A549 (cell line): ENCODE results near the gene C1QTNF7. TPM values are rescaled to one million over a fixed set of nuclear protein-coding genes. Genes with fewer than 3 reads are reported as not detected.
A peak's percentile ranks its signal among the peaks of the same experiment; 100 is the strongest.

Experiments
- ATAC-seq, 2 experiments: fragments of 200-7000 bp in 1 of 2; fragments of >200 bp in 1 of 2; cut with Nextera tagmentation in 1 of 2; cut with Tn5 transposase in 1 of 2; 3 replicates each; pipeline versions ENCODE4 v1.8.0 to v1.9.1; 2018 to 2020; ENCODE audit warnings: mild to moderate bottlenecking in 1 of 2, moderate library complexity in 1 of 2
- CTCF ChIA-PET: fragments of 300-600 bp; sonication (Branson Sonifier 250); formaldehyde crosslinking; extraction: SDS; loops from one replicate; lab custom pipeline; 2021; ENCODE audit warnings: antibody characterized with exemption, inconsistent platforms; lab: Yijun Ruan, JAX
- POLR2A ChIA-PET: fragments of 350-600 bp; formaldehyde crosslinking; extraction: SDS; loops from one replicate; lab custom pipeline; 2021; ENCODE audit warnings: antibody characterized with exemption, inconsistent platforms; lab: Yijun Ruan, JAX
- DNase-seq, 2 experiments: peaks; one replicate each; pipeline versions ENCODE4 v3.0.0 to v3.0.0-alpha.2; 2011 to 2016; ENCODE audit warnings: low read depth in 1 of 2, low spot score in 1 of 2
- FAIRE-seq: peaks from 2 replicates; lab custom pipeline; 2011; peaks lifted over from hg19 to GRCh38; lab: Jason Lieb, UNC
- H3K27ac ChIP-seq, 2 experiments: fragments of >200 bp; sonication (Bioruptor Twin); formaldehyde crosslinking; 3 replicates each; pipeline ENCODE4 v1.5.1; 2016 to 2017
- H3K4me1 ChIP-seq: fragments of >200 bp; sonication (Bioruptor Twin); formaldehyde crosslinking; 3 replicates; pipeline ENCODE4 v1.6.1; 2016
- H3K4me2 ChIP-seq: fragments of >200 bp; sonication (Bioruptor Twin); formaldehyde crosslinking; 3 replicates; pipeline ENCODE4 v1.6.1; 2016
- H3K4me3 ChIP-seq: fragments of >200 bp; sonication (Bioruptor Twin); formaldehyde crosslinking; 3 replicates; pipeline ENCODE4 v1.5.1; 2016
- H3K9me3 ChIP-seq: fragments of >200 bp; sonication (Bioruptor Twin); formaldehyde crosslinking; 3 replicates; pipeline ENCODE4 v1.6.1; 2016
- BHLHE40 ChIP-seq: IDR thresholded peaks from 2 replicates; pipeline ENCODE4 v1.6.1; 2012; ENCODE audit warnings: low read depth, low read length, inconsistent platforms
- CBX8 ChIP-seq: fragments of 200-600 bp; sonication (generic); IDR thresholded peaks from 2 replicates; pipeline ENCODE4 v1.6.1; 2016
- CHD4 ChIP-seq: fragments of 200-600 bp; sonication (generic); IDR thresholded peaks from 2 replicates; pipeline ENCODE4 v1.6.1; 2016; ENCODE audit warnings: antibody characterized with exemption, mild to moderate bottlenecking, borderline replicate concordance
- ESRRA ChIP-seq: fragments of 150-350 bp; IDR thresholded peaks from 2 replicates; pipeline ENCODE4 v1.6.1; 2014; ENCODE audit warnings: mild to moderate bottlenecking, low read length, borderline replicate concordance
- FOSL2 ChIP-seq, 2 experiments: fragments of 450-650 bp in 1 of 2; fragments of >200 bp in 1 of 2; sonication (Bioruptor Twin) in 1 of 2; formaldehyde crosslinking; IDR thresholded peaks; 2 replicates each; pipeline versions ENCODE4 v1.5.0 to v1.6.1; 2016 to 2020; ENCODE audit warnings: mild to moderate bottlenecking in 1 of 2, moderate library complexity in 1 of 2
- FOXS1 ChIP-seq: fragments of 250-450 bp; sonication (Bioruptor Pico); IDR thresholded peaks from 2 replicates; pipeline ENCODE4 v1.5.0; 2020; ENCODE audit warnings: mild to moderate bottlenecking, moderate library complexity
- HDAC2 ChIP-seq: fragments of 200-600 bp; sonication (generic); IDR thresholded peaks from 2 replicates; pipeline ENCODE4 v1.6.1; 2016
- HEYL ChIP-seq: fragments of 250-450 bp; sonication (Bioruptor Pico); IDR thresholded peaks from 2 replicates; pipeline ENCODE4 v1.8.0; 2021; ENCODE audit warnings: mild to moderate bottlenecking, moderate library complexity
- JUN ChIP-seq, 2 experiments: fragments of >200 bp; sonication (Bioruptor Twin); formaldehyde crosslinking; IDR thresholded peaks; 2 replicates in 1 of 2; 3 replicates in 1 of 2; pipeline ENCODE4 v1.6.1; 2016 to 2017
- JUNB ChIP-seq: fragments of >200 bp; sonication (Bioruptor Twin); formaldehyde crosslinking; IDR thresholded peaks from 2 replicates; pipeline ENCODE4 v1.6.1; 2016
- KDM1A ChIP-seq: fragments of 200-600 bp; sonication (generic); IDR thresholded peaks from 2 replicates; pipeline ENCODE4 v1.6.1; 2016; ENCODE audit warnings: low read depth, mild to moderate bottlenecking
- KDM5A ChIP-seq: fragments of 200-600 bp; sonication (generic); IDR thresholded peaks from 2 replicates; pipeline ENCODE4 v1.6.1; 2016; ENCODE audit warnings: antibody characterized with exemption, mild to moderate bottlenecking
- MYC ChIP-seq: IDR thresholded peaks from 2 replicates; pipeline ENCODE4 v1.6.1; 2012; ENCODE audit warnings: mild to moderate bottlenecking, inconsistent platforms, low read length, improper control_type of control experiment, borderline replicate concordance
- NFE2L2 ChIP-seq: fragments of 150-350 bp; conservative IDR thresholded peaks from 2 replicates; pipeline ENCODE4 v1.6.1; 2014; ENCODE audit warnings: low read length
- NR3C1 ChIP-seq: fragments of >200 bp; sonication (Bioruptor Twin); formaldehyde crosslinking; IDR thresholded peaks from 3 replicates; pipeline ENCODE4 v1.6.1; 2017
- POLR2A ChIP-seq: IDR thresholded peaks from 2 replicates; pipeline ENCODE4 v1.6.1; 2012; ENCODE audit warnings: mild to moderate bottlenecking, low read length
- RAD21 ChIP-seq, 2 experiments: fragments of >200 bp in 1 of 2; sonication (Bioruptor Twin) in 1 of 2; formaldehyde crosslinking in 1 of 2; IDR thresholded peaks in 1 of 2; conservative IDR thresholded peaks in 1 of 2; 2 replicates in 1 of 2; 3 replicates in 1 of 2; pipeline ENCODE4 v1.6.1; 2012 to 2018; ENCODE audit warnings: inconsistent platforms in 1 of 2
- RNF2 ChIP-seq: fragments of 200-600 bp; sonication (generic); IDR thresholded peaks from 2 replicates; pipeline ENCODE4 v1.6.1; 2016; ENCODE audit warnings: low read depth, mild to moderate bottlenecking, antibody characterized with exemption, moderate library complexity, borderline replicate concordance
- SMC3 ChIP-seq: fragments of >200 bp; sonication (Bioruptor Twin); formaldehyde crosslinking; IDR thresholded peaks from 3 replicates; pipeline ENCODE4 v1.6.1; 2018; ENCODE audit warnings: inconsistent platforms
- WGBS: methylation state at CpG from one replicate; pipeline ENCODE4 v1.1.6; 2017; ENCODE audit errors: missing lambda C conversion rate; 5-methylcytosine and 5-hydroxymethylcytosine counted together
- polyA plus RNA-seq, 4 experiments: library from polyadenylated mRNA; depleted of rRNA in 3 of 4; stranded (reverse); fragments of >200 nt; fragmentation: RNase III in 1 of 4; extraction: RNeasy Plus Mini Kit Qiagen cat#74134 plus additional on column Dnase treatment in 1 of 4; gene quantifications; 2 replicates in 3 of 4; 3 replicates in 1 of 4; pipeline ENCODE4 v1.2.3, GENCODE V29; 2011 to 2017
- TF ChIP-seq, protein P1 (sequence below): fragments of >200 bp; sonication (Bioruptor Twin); formaldehyde crosslinking; IDR thresholded peaks from 3 replicates; pipeline ENCODE4 v1.5.1; 2016
- TF ChIP-seq, protein P2 (sequence below): IDR thresholded peaks from 2 replicates; pipeline ENCODE4 v1.6.1; 2012
- TF ChIP-seq, protein P3 (sequence below): fragments of 450-650 bp; IDR thresholded peaks from 2 replicates; pipeline ENCODE4 v1.6.1; 2014; ENCODE audit warnings: antibody characterized with exemption
- TF ChIP-seq, protein P4 (sequence below): fragments of 200-600 bp; sonication (generic); IDR thresholded peaks from 2 replicates; pipeline ENCODE4 v1.6.1; 2016; ENCODE audit warnings: antibody characterized with exemption, mild to moderate bottlenecking, moderate library complexity

C1QTNF7 gene
- polyA plus RNA-seq, 2 of the 4 experiments (the other 2 are of a cell fraction): not detected

DNA sequence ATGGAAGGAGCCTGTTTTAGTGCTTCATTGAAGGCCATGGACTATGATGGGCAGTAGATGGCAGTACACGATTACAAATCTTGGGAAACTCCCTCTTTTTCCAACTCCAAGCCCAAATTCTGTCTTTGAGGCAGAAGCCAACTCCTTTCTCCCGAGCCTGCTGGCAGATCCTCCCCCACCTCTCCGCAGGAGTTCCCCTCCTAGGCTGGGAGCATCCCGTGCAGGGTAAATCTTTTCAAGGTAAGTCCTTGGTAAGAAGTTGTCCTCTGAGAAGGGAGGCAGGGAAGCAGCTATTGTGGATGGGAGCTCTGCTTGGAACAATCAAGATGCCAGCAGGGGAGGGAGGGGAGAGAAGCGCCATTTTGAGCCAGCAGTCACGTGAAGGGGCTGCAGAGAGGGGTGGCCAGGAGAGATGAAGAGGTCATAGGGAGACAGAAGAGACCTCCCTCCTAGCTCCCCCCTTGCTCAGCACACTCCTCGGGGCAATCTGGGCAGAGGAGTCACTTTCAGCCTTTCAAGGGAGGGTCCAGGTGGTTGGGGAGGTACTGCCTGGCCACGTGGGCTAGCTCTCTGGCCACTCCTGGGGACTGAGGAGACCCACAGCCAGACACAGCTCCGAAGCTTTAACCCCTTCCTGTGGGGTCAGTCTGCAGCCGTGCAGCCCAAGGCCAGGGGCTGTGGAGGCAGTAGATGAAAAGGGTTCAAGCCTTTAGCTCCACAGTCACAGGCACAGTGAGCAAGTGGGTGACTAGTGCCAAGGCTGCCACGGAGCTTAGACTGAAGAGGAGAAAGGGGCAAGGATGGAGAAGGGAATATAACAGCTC lies 51.5 kb downstream of the C1QTNF7 start:
- TF ChIP-seq JUN (IDR thresholded peaks at IDR 0.05) (peak in 1 of 2 experiments; percentile 29; a peak in 1 of 5 replicates), HDAC2 (no peak), SMC3 (peak; percentile 68), NFE2L2 (no peak), MYC (peak; percentile 56; the same call in 1 of the 2 replicates), KDM5A (peak; percentile 47; the same call in 1 of the 2 replicates), JUNB (no peak), CBX8 (no peak), CHD4 (no peak), RAD21 (conservative IDR thresholded peaks at IDR 0.05 in 1 of 2, IDR thresholded peaks at IDR 0.05 in 1 of 2) (peak; percentile 76 to 81), ESRRA (no peak)
- TF ChIP-seq, protein P1, sequence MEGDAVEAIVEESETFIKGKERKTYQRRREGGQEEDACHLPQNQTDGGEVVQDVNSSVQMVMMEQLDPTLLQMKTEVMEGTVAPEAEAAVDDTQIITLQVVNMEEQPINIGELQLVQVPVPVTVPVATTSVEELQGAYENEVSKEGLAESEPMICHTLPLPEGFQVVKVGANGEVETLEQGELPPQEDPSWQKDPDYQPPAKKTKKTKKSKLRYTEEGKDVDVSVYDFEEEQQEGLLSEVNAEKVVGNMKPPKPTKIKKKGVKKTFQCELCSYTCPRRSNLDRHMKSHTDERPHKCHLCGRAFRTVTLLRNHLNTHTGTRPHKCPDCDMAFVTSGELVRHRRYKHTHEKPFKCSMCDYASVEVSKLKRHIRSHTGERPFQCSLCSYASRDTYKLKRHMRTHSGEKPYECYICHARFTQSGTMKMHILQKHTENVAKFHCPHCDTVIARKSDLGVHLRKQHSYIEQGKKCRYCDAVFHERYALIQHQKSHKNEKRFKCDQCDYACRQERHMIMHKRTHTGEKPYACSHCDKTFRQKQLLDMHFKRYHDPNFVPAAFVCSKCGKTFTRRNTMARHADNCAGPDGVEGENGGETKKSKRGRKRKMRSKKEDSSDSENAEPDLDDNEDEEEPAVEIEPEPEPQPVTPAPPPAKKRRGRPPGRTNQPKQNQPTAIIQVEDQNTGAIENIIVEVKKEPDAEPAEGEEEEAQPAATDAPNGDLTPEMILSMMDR: peak; percentile 68
- TF ChIP-seq, protein P2, sequence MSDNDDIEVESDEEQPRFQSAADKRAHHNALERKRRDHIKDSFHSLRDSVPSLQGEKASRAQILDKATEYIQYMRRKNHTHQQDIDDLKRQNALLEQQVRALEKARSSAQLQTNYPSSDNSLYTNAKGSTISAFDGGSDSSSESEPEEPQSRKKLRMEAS: peak; percentile 84; the same call in 1 of the 2 replicates
- TF ChIP-seq, protein P3, sequence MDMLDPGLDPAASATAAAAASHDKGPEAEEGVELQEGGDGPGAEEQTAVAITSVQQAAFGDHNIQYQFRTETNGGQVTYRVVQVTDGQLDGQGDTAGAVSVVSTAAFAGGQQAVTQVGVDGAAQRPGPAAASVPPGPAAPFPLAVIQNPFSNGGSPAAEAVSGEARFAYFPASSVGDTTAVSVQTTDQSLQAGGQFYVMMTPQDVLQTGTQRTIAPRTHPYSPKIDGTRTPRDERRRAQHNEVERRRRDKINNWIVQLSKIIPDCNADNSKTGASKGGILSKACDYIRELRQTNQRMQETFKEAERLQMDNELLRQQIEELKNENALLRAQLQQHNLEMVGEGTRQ: peak; percentile 93
- FAIRE-seq: no peak
- Histone ChIP-seq H3K27ac (peak overlapping the region; percentile 92 to 95), H3K4me2 (peak overlapping the region; percentile 98), H3K4me1 (peaks cover 10% of the 10 kb centered on the region), H3K9me3 (no peaks in the 10 kb centered on the region), H3K4me3 (peak overlapping the region; percentile 54)
- peak; percentile 58 to 84 for DNase-seq
- CTCF ChIA-PET: interaction anchor here (0.6 to 2.6 kb wide), 26 partner anchors 9 to 521 kb away, joined by 3 to 18 read pairs (median 3); partner anchors contain the start of genes CC2D2A and CD38
- WGBS: 2% methylated on average over 9 of the region's 11 CpGs
- POLR2A ChIA-PET: interaction anchor here (0.8 to 1.5 kb wide), 3 partner anchors 10 to 403 kb away, joined by 4 to 5 read pairs (median 5); partner anchors contain the start of genes CC2D2A and FBXL5
- peak; percentile 94 to 96 for ATAC-seq

DNA sequence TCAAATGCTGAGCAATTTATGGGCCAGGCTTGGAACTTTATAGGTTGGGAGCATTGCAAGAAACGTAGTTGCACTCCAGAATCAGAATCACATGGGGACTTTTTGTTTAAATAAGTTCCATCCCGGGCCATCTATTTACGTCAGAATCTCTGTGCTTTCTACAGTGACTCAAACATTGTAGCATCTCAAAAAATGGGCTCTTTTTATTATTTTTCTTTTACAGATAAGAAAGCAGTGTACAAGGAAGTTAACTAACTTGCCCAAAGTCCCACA lies 52.0 kb downstream of the C1QTNF7 start:
- Histone ChIP-seq H3K4me2 (peak overlapping the region; percentile 98), H3K4me1 (peaks cover 10% of the 10 kb centered on the region), H3K9me3 (no peaks in the 10 kb centered on the region), H3K27ac (peak overlapping the region; percentile 92 to 95), H3K4me3 (peak overlapping the region; percentile 54)
- 33% methylated on average over 3 of the region's 3 CpGs for WGBS
- POLR2A ChIA-PET: interaction anchor here (1.5 kb wide), 1 partner anchor 403 kb away, joined by 5 read pairs; no protein-coding TSS in a partner anchor
- TF ChIP-seq, protein P4, sequence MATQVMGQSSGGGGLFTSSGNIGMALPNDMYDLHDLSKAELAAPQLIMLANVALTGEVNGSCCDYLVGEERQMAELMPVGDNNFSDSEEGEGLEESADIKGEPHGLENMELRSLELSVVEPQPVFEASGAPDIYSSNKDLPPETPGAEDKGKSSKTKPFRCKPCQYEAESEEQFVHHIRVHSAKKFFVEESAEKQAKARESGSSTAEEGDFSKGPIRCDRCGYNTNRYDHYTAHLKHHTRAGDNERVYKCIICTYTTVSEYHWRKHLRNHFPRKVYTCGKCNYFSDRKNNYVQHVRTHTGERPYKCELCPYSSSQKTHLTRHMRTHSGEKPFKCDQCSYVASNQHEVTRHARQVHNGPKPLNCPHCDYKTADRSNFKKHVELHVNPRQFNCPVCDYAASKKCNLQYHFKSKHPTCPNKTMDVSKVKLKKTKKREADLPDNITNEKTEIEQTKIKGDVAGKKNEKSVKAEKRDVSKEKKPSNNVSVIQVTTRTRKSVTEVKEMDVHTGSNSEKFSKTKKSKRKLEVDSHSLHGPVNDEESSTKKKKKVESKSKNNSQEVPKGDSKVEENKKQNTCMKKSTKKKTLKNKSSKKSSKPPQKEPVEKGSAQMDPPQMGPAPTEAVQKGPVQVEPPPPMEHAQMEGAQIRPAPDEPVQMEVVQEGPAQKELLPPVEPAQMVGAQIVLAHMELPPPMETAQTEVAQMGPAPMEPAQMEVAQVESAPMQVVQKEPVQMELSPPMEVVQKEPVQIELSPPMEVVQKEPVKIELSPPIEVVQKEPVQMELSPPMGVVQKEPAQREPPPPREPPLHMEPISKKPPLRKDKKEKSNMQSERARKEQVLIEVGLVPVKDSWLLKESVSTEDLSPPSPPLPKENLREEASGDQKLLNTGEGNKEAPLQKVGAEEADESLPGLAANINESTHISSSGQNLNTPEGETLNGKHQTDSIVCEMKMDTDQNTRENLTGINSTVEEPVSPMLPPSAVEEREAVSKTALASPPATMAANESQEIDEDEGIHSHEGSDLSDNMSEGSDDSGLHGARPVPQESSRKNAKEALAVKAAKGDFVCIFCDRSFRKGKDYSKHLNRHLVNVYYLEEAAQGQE: no peak
- TF ChIP-seq HEYL (CRISPR knock-in tag) (no peak), RNF2 (no peak), BHLHE40 (no peak), ESRRA (no peak), FOXS1 (CRISPR knock-in tag) (no peak), NR3C1 (no peak), KDM1A (no peak), JUN (IDR thresholded peaks at IDR 0.05) (no peak), POLR2A (no peak), FOSL2 (IDR thresholded peaks at IDR 0.05) (no peak), FOSL2 (CRISPR knock-in tag; IDR thresholded peaks at IDR 0.05) (no peak)
- TF ChIP-seq, all 56 proteins: peak for 0
- CTCF ChIA-PET: interaction anchor here (0.6 to 2.6 kb wide), 24 partner anchors 9 to 491 kb away, joined by 3 to 18 read pairs (median 3); partner anchors contain the start of genes CC2D2A and CD38
- ATAC-seq: no peak; a peak in 1 of 6 replicates
- FAIRE-seq: no peak
- no peak for DNase-seq
